Neuron (in vitro differentiated cells): ENCODE measurements around the gene SPOCK1.

ENCODE experiments used
- H2AFZ ChIP-seq: one replicate; pipeline ENCODE4 v1.6.1; 2013; ENCODE audit warnings: low read depth, mild to moderate bottlenecking, inconsistent platforms, low read length, moderate library complexity
- H3K27me3 ChIP-seq: one replicate; pipeline ENCODE4 v1.6.1; 2013; ENCODE audit warnings: low read length; ENCODE audit not compliant: insufficient read depth
- H3K36me3 ChIP-seq: one replicate; pipeline ENCODE4 v1.6.1; 2013; ENCODE audit warnings: low read length; ENCODE audit not compliant: insufficient read depth
- H3K4me1 ChIP-seq: one replicate; pipeline ENCODE4 v1.6.1; 2013; ENCODE audit warnings: low read length; ENCODE audit not compliant: insufficient read depth
- H3K4me3 ChIP-seq: 2 replicates; pipeline ENCODE4 v1.5.1; 2013; ENCODE audit warnings: mild to moderate bottlenecking, low read length, moderate library complexity
- H3K9me3 ChIP-seq: one replicate; pipeline ENCODE4 v1.6.1; 2013; ENCODE audit warnings: low read length

Gene SPOCK1

GRCh38 chr5:137174196-137174595 is 324.9 kb downstream of the SPOCK1 start:
- no peaks in the 10 kb centered on the region for H3K27me3 ChIP-seq
- H3K36me3 ChIP-seq, result no peaks in the 10 kb centered on the region
- H2AFZ ChIP-seq, result no peak overlapping the region
- no peaks in the 10 kb centered on the region for H3K4me1 ChIP-seq
- no peak overlapping the region for H3K4me3 ChIP-seq
- H3K9me3 ChIP-seq, result no peaks in the 10 kb centered on the region

GRCh38 chr5:137172258-137172657 is 326.9 kb downstream of the SPOCK1 start:
- Histone ChIP-seq H2AFZ (no peak overlapping the region), H3K36me3 (no peaks in the 10 kb centered on the region), H3K9me3 (no peaks in the 10 kb centered on the region), H3K4me1 (no peaks in the 10 kb centered on the region), H3K27me3 (no peaks in the 10 kb centered on the region), H3K4me3 (no peak overlapping the region)

GRCh38 chr5:137167187-137167586 is 331.9 kb downstream of the SPOCK1 start:
- Histone ChIP-seq H3K27me3 (no peaks in the 10 kb centered on the region), H3K36me3 (no peaks in the 10 kb centered on the region), H2AFZ (no peak overlapping the region), H3K9me3 (no peaks in the 10 kb centered on the region), H3K4me1 (no peaks in the 10 kb centered on the region), H3K4me3 (no peak overlapping the region)

- H3K4me1 ChIP-seq, result no peaks in the 10 kb centered on the region
- no peak overlapping the region for H3K4me3 ChIP-seq
- H3K27me3 ChIP-seq, result no peaks in the 10 kb centered on the region
- H2AFZ ChIP-seq, result no peak overlapping the region
- no peaks in the 10 kb centered on the region for H3K36me3 ChIP-seq
- no peaks in the 10 kb centered on the region for H3K9me3 ChIP-seq
Observed at GRCh38 chr5:137164961-137165360, 334.2 kb downstream of the SPOCK1 start.

GRCh38 chr5:137164536-137164935 is 334.6 kb downstream of the SPOCK1 start:
- H3K4me3 ChIP-seq, result no peak overlapping the region
- H3K9me3 ChIP-seq, result no peaks in the 10 kb centered on the region
- no peaks in the 10 kb centered on the region for H3K27me3 ChIP-seq
- H2AFZ ChIP-seq, result no peak overlapping the region
- H3K36me3 ChIP-seq, result no peaks in the 10 kb centered on the region
- no peaks in the 10 kb centered on the region for H3K4me1 ChIP-seq

- Histone ChIP-seq H3K4me1 (peaks cover 16% of the 10 kb centered on the region), H3K9me3 (peaks cover 2% of the 10 kb centered on the region), H3K4me3 (no peak overlapping the region), H2AFZ (no peak overlapping the region), H3K36me3 (no peaks in the 10 kb centered on the region), H3K27me3 (peaks cover 7% of the 10 kb centered on the region)
Observed at GRCh38 chr5:137158691-137159090, 340.4 kb downstream of the SPOCK1 start.

- no peaks in the 10 kb centered on the region for H3K36me3 ChIP-seq
- H3K9me3 ChIP-seq, result peaks cover 2% of the 10 kb centered on the region
- peaks cover 16% of the 10 kb centered on the region for H3K4me1 ChIP-seq
- H3K27me3 ChIP-seq, result peaks cover 20% of the 10 kb centered on the region
- H2AFZ ChIP-seq, result no peak overlapping the region
- no peak overlapping the region for H3K4me3 ChIP-seq
Observed at GRCh38 chr5:137156180-137156579, 342.9 kb downstream of the SPOCK1 start.

GRCh38 chr5:137155261-137156000 is 343.7 kb downstream of the SPOCK1 start:
- H3K36me3 ChIP-seq, result no peaks in the 10 kb centered on the region
- no peak overlapping the region for H3K4me3 ChIP-seq
- H2AFZ ChIP-seq, result no peak overlapping the region
- H3K9me3 ChIP-seq, result peaks cover 2% of the 10 kb centered on the region
- peaks cover 24% of the 10 kb centered on the region for H3K27me3 ChIP-seq
- peaks cover 16% of the 10 kb centered on the region for H3K4me1 ChIP-seq

GRCh38 chr5:137152616-137153015 is 346.5 kb downstream of the SPOCK1 start:
- H3K36me3 ChIP-seq, result no peaks in the 10 kb centered on the region
- H2AFZ ChIP-seq, result no peak overlapping the region
- H3K4me1 ChIP-seq, result peaks cover 24% of the 10 kb centered on the region
- H3K9me3 ChIP-seq, result no peaks in the 10 kb centered on the region
- peaks cover 24% of the 10 kb centered on the region for H3K27me3 ChIP-seq
- no peak overlapping the region for H3K4me3 ChIP-seq

GRCh38 chr5:137148655-137149054 is 350.5 kb downstream of the SPOCK1 start:
- Histone ChIP-seq H3K9me3 (no peaks in the 10 kb centered on the region), H3K27me3 (peaks cover 20% of the 10 kb centered on the region), H3K4me3 (no peak overlapping the region), H2AFZ (no peak overlapping the region), H3K36me3 (no peaks in the 10 kb centered on the region), H3K4me1 (peaks cover 38% of the 10 kb centered on the region)

- Histone ChIP-seq H3K4me1 (peaks cover 38% of the 10 kb centered on the region), H3K36me3 (no peaks in the 10 kb centered on the region), H3K9me3 (no peaks in the 10 kb centered on the region), H3K27me3 (peaks cover 23% of the 10 kb centered on the region), H2AFZ (no peak overlapping the region), H3K4me3 (no peak overlapping the region)
Observed at GRCh38 chr5:137148159-137148558, 351.0 kb downstream of the SPOCK1 start.

GRCh38 chr5:137147346-137147745 is 351.8 kb downstream of the SPOCK1 start:
- H3K4me3 ChIP-seq, result no peak overlapping the region
- H3K9me3 ChIP-seq, result no peaks in the 10 kb centered on the region
- H3K36me3 ChIP-seq, result no peaks in the 10 kb centered on the region
- H2AFZ ChIP-seq, result no peak overlapping the region
- H3K4me1 ChIP-seq, result peaks cover 38% of the 10 kb centered on the region
- peaks cover 19% of the 10 kb centered on the region for H3K27me3 ChIP-seq

GRCh38 chr5:137146402-137146890 is 352.7 kb downstream of the SPOCK1 start:
- Histone ChIP-seq H2AFZ (no peak overlapping the region), H3K27me3 (peaks cover 13% of the 10 kb centered on the region), H3K36me3 (no peaks in the 10 kb centered on the region), H3K4me1 (peaks cover 43% of the 10 kb centered on the region), H3K9me3 (no peaks in the 10 kb centered on the region), H3K4me3 (no peak overlapping the region)

GRCh38 chr5:137145721-137146120 is 353.4 kb downstream of the SPOCK1 start:
- H3K4me1 ChIP-seq, result peaks cover 45% of the 10 kb centered on the region
- peaks cover 9% of the 10 kb centered on the region for H3K27me3 ChIP-seq
- no peak overlapping the region for H3K4me3 ChIP-seq
- no peak overlapping the region for H2AFZ ChIP-seq
- no peaks in the 10 kb centered on the region for H3K9me3 ChIP-seq
- no peaks in the 10 kb centered on the region for H3K36me3 ChIP-seq
